Fibroblast of skin of scalp (primary cell): Measurements from ENCODE around the gene CEP170.

Experiments
- DNase-seq: peaks from one replicate; pipeline ENCODE4 v3.0.0-alpha.2; 2013

CEP170 gene

DNA sequence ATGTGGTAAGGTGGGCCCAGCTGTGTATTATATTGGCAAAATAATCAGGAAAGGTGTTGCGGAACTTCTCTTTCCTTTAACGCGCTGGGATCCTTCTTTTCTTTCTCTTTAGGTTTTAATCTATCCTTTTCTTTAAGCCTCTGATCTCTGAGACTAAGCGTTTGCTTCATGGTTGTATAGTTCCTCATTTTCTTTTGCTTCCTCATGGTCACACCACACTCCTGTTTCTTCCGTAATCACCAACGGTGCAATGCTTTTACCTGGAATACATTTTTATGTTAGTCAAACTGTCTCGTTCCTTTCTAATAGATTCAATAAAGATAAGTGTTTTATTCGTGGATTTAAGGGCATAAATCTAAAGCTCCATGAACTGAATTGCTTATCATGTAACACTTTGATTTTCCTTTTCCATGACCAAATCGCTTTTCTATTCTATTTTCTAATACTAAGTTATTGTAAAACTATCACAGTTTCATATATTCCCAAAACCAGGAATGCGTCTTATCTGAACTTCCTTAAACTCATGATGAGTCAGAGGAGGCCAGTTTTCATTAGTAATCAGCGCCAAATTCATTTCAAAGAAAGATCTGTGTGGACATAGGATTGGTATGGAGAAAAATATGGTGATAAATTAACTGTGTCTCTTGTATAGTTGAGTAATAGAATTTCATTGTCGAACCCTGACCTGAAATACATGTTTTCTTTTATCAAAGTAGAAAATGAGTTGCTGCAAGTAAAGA lies 13.0 kb upstream of the CEP170 start:
- peak; percentile 90 for DNase-seq

GRCh38 chr1:243267471-243267880 lies 12.4 kb upstream of the CEP170 start:
- DNase-seq: no peak

- DNase-seq: no peak
Measured at GRCh38 chr1:243266231-243266630, 11.2 kb upstream of the CEP170 start.

DNA sequence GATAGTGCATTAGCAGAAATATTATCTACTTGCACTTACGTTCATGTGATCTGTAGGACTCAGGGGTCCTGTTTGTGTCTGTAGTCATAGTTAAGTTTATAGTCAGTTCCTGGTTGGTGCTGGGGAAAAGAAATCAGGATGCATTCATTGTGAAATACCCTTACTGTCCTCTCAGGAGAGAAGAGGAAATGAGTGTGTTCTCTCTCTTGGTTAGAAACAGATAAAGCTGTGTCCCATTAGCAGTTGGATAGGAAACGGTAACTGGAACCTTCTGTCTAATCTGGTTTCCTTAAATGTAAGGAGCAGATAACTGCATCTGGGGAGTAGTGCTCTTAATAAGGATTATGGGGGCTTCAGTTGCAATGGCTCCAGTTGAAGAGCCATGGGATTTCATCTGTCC lies 9.6 kb upstream of the CEP170 start:
- DNase-seq: peak; percentile 62

- DNase-seq: no peak
Measured at GRCh38 chr1:243261390-243261789, 6.3 kb upstream of the CEP170 start.

DNA sequence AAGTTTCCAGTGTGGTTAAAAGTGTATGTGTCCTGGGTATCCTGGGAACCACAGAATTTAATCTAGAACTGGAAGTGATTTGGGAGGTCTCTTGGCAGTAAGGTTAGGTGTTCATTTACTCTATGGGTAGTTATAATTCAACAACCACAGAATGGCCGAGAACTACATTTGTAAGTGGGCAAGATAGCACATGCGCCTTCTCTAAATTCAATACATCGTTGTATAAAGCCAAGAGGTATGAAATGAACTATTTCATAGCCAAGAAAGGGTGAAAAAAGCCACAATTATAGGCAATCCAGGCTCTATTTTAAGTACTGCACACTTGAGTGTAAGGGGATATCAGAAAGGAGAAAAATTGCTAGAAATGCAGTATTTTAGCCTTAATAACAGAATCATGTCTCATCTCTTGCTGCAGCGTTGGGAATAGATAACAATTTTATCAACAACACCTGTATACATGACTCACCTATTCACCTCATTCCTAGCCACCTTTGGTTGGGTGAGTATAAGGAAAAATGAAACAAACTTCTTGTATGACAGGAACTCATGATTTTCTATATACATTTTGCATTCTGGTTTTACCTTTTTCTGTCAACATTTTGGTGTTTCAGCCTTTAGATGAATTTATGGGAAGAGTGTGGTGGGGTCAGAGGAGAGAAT lies 5.3 kb upstream of the CEP170 start:
- no peak for DNase-seq

GRCh38 chr1:243258731-243259130 lies 3.6 kb upstream of the CEP170 start:
- DNase-seq: no peak

- DNase-seq: no peak
Measured at GRCh38 chr1:243257189-243257588, 2.1 kb upstream of the CEP170 start.

DNA sequence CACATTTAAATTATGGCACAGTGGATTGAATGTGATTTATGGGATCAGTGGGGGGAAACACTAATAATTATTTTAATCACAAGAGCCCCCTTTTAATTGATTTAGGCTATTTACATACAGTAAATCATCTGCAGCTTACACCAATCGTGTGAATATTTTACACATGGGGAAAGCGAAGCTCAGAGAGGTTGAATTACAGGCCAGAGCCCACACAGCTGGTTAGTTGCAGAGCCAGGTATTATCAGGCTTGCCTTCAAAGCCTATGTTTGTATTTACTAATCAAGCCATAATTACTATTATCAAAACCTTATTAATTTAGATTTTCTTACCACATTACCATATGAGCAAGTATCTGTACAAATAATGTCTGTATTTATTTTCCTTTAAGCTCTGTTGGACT lies 1.5 kb upstream of the CEP170 start:
- DNase-seq: no peak

DNA sequence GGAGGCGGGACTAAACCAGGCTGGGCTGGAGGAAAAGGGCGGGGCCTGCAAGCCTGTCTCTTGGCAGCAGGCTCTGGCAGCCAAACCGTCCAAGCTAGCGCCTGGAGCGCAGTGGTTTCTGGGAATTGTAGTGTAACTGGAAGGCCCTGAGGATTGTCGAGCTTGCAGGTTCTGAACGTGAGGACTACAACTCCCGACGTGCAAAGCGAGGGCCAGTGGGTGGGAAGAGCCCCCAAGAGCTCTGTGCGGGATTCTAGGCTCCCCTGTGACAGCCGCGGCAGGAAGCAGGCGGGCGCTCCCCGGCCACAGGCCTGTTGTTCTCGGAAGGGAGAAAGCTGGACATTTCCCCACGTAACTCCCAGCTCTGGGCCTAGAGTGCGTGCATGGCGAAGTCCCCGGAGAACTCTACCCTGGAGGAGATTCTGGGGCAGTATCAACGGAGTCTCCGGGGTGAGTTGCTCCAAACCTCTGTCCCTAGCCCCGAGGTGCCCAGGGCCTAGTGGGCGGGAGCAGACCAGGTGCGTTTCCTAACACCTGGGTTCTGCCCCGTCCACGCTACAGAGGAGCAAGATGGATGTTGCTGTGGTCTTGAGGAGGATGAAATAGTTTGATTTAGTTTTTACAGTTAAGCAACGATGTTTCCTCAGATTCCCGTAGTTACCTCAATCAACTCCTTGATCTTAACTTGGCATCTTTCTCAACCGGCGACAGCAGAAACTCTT lies 871 bp upstream of the CEP170 start, which contains the start of gene SDCCAG8:
Gene SDCCAG8, plus strand, starts transcription at position 251 of the 722 bp plus-strand sequence. Its CDS starts 133 bp downstream, at position 384.
- DNase-seq: peak; percentile 100

- DNase-seq: peak; percentile 63
Measured at GRCh38 chr1:243254233-243254926, 701 bp downstream of the CEP170 start.

DNA sequence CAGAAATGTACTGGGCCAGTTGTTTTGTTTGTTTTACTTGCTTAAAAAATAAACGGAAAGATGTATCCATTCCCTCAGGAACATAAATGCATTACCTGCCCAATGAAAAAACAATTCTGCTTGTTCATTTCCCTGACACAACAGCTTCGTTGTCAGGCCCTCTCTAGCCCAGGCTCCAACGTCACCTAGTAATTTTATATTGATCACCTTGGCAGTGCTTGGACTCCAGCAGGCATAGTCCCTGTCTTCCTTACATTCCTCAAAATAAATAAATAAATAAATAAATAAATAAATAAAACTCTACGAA lies 1.2 kb downstream of the CEP170 start:
- DNase-seq: no peak

DNA sequence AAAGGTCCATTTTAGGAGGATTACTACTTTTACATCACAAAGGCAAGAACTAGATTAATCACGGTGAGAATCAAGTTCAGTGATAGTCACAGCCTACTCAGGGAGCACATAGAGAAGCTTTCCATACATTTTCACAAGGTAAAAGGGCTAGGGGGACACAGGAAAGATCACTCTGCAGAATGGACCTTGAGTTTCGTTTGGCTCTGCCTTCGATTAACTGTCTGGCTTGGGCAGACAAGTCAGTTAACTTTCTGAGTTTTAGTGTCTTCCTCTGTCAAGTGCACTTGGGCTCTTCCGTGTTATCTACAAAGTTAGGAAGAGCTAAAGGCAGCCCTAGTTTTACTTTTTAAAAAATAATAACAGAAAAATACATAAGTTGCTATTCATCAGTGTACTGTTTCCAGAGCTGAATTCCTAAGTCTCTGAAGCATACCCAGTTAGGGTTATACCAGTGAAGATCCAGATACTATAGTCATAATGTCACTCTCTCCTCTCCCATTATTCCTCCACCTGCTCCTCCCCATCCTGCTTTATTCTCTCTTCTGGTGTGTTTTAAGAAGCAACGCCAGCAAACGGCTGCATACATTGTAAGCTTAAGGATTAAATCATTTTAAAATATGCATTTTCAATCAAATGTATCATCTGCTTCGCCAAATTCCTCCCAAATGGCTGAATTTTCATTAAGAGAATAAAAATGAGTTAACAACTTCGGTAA lies 1.7 kb downstream of the CEP170 start:
- DNase-seq: no peak

GRCh38 chr1:243251539-243251938 lies 3.5 kb downstream of the CEP170 start:
- no peak for DNase-seq

DNA sequence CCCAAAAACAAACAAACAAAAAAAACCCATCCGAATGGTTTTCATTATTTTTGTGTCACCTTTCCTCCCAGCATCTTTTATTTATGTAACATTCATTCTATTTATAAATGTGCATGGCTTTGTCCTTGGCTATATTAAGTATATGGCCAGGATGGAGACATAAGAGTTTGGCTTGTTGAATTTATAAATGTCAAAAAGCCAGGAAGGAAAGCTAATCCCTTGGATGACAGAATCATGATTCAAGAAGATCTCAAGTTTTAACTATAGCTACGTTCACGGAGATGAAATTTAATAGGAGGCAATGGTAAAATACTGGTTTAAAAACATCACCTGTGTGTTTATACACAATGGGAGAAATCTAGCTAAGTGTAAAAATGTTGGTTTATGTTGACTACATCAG lies 5.0 kb downstream of the CEP170 start:
- DNase-seq: no peak

- DNase-seq: no peak
Measured at GRCh38 chr1:243249214-243249613, 5.9 kb downstream of the CEP170 start.

GRCh38 chr1:243247901-243248300 lies 7.2 kb downstream of the CEP170 start:
- DNase-seq: no peak

GRCh38 chr1:243246916-243247315 lies 8.2 kb downstream of the CEP170 start:
- no peak for DNase-seq

GRCh38 chr1:243244432-243244841 lies 10.6 kb downstream of the CEP170 start:
- DNase-seq: no peak

DNA sequence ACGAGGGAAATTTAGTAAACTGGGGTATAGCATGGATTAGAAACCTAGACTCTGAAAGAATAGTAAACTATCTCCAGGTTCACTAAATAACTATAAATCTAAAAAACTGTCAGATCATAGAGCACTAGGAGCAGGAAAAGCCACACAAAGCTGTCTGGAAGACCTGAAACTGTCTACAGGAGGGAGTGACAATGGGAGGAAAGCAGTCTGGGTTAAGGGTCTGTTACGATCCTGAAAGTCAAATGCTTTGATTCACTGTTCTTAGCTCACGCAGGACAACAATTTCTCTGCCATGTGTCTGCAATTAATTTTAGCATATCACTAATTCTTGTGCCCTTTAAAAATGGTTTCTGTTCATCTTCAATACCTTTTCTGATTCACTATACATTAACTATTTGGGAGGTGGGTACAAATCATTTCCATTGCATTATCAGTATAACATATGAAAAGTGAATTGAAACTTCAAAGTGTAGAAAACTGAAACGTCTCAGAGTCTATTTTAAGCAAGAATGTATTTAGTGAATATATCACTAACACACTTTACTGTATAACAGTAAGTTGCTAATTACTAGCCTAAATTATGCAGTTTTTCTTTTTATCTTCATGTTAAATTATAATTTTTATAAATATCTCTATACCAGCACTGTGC lies 18.4 kb downstream of the CEP170 start:
- no peak for DNase-seq

GRCh38 chr1:243234978-243235647 lies 20.0 kb downstream of the CEP170 start:
- DNase-seq: peak; percentile 55
